PFSK-1 (cell line): ENCODE measurements around the gene C2CD2L.

Experiments
- FOXP2 ChIP-seq: optimal IDR thresholded peaks from 2 replicates; pipeline ENCODE3; 2011; ENCODE audit warnings: borderline replicate concordance, control low read depth, inconsistent platforms; ENCODE audit not compliant: insufficient read depth; ENCODE audit errors: extremely low read length, extremely low read depth
- POLR2AphosphoS5 ChIP-seq: IDR thresholded peaks from 2 replicates; pipeline ENCODE4 v1.6.1; 2012; ENCODE audit warnings: low read depth, mild to moderate bottlenecking, control low read depth, low read length, moderate library complexity
- REST ChIP-seq, 2 experiments: IDR thresholded peaks; 2 replicates each; pipeline versions ENCODE4 v1.6.1 to v1.8.0; 2011 to 2012; ENCODE audit warnings: low read depth in 2 of 2, low read length in 2 of 2, control low read depth in 1 of 2, inconsistent platforms in 1 of 2, mild to moderate bottlenecking in 1 of 2, moderate library complexity in 1 of 2; ENCODE audit not compliant: insufficient read depth in 1 of 2
- SIN3A ChIP-seq: IDR thresholded peaks from 2 replicates; pipeline ENCODE4 v1.6.1; 2012; ENCODE audit warnings: mild to moderate bottlenecking, low read length, moderate library complexity, borderline replicate concordance; ENCODE audit not compliant: insufficient read depth
- TAF1 ChIP-seq: IDR thresholded peaks from 2 replicates; pipeline ENCODE4 v1.6.1; 2012; ENCODE audit warnings: low read length, control low read depth, borderline replicate concordance; ENCODE audit not compliant: insufficient read depth

Gene C2CD2L

GRCh38 chr11:119160151-119160550 lies 53.0 kb downstream of the C2CD2L start:
- TF ChIP-seq POLR2AphosphoS5 (no peak), REST (IDR thresholded peaks at IDR 0.05; ENCODE audit: insufficient read depth in 1 of 2, low read depth in 2 of 2, low read length in 2 of 2) (no peak), FOXP2 (no peak), SIN3A (no peak), TAF1 (no peak)

DNA sequence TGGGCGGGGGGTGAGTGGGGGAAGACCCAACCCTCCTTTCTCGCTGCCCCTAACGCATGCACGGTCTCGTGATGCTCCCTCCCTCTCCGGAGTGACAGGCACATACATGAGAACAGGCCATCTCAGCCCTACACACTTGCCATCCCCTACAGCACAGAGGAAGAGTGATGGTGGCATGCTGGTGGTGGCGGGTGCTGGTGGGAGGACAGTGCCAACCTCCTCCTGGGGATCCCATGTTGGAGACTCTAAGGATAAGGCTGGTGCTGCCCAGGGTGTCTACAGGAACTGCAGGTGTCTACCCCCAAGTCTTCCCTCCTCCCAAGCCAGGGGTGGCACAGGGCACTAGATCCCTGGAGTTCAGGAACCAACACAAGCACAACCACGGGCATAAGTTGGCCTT lies 54.7 kb downstream of the C2CD2L start:
- TF ChIP-seq SIN3A: no peak
- TF ChIP-seq POLR2AphosphoS5: no peak
- no peak for TF ChIP-seq REST (IDR thresholded peaks at IDR 0.05; ENCODE audit: insufficient read depth in 1 of 2, low read depth in 2 of 2, low read length in 2 of 2)
- TF ChIP-seq TAF1: no peak
- TF ChIP-seq FOXP2: no peak

DNA sequence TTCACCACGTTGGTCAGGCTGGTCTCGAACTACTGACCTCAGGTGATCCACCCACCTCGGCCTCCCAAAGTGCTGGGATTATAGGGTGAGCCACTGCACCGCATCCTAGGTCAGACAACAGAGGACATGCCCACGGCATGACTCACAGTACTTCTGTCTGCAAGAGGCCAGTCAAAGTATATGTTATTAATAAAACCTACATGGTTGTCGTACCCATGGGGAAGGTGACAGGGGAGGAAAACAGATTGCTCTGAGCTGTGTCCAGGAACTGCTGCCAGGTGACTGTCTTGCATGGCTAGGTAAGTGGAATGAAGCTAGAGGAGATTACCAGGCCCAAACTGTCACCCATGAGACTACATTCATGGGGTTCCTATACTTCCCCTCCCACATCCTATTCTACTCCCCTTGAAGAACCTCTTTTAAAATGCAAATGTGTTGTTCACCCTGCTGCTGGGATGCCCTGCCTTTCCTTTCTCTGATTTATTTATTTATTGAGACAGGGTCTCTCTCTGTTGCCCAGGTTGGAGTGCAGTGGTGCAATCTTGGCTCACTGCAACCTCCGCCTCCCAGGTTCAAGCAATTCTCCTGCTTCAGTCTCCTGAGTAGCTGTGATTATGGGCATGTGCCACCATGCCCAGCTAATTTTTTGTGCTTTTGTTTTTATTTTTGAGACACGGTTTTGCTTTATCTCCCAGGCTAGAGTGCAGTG lies 59.4 kb downstream of the C2CD2L start:
- TF ChIP-seq TAF1 (no peak), POLR2AphosphoS5 (no peak), FOXP2 (no peak), SIN3A (no peak), REST (IDR thresholded peaks at IDR 0.05; ENCODE audit: insufficient read depth in 1 of 2, low read depth in 2 of 2, low read length in 2 of 2) (no peak)

DNA sequence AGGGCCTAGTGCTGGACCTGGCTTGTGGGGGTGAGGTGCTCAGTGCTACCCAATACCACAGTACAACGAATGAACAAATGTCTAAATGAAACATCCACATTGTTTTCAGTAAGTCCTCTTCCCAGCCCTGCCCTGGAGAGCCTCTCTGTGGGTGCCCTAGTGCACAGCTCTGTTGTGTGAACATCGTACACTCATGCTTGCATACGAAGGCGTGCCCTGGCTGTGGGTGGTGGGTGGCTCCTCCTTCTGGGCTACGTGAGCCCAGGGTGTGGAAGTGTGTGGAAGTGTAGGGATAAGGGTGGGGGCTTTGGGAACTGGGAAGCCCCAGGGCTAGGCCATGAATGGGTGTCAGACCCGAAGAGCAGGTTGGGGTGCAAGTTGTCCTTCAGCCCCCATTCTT lies 60.8 kb downstream of the C2CD2L start:
- TF ChIP-seq POLR2AphosphoS5 (no peak), REST (IDR thresholded peaks at IDR 0.05; ENCODE audit: insufficient read depth in 1 of 2, low read depth in 2 of 2, low read length in 2 of 2) (no peak), TAF1 (no peak), FOXP2 (no peak), SIN3A (no peak)
